ENCODE results near the gene STXBP1. TPM values are rescaled to one million over a fixed set of nuclear protein-coding genes. Genes with fewer than 3 reads are reported as not detected.

Gene STXBP1
- polyA plus RNA-seq, 1 donor from 2014 or later: 0.33 TPM

GRCh38 chr9:127714020-127714750, 102.1 kb downstream of the STXBP1 start:
- peak overlapping the region; percentile 73 to 89 (median 84) for H3K4me3 Mint-ChIP-seq
- H3K36me3 Mint-ChIP-seq: peaks cover 4% of the 10 kb centered on the region
- H3K27ac Mint-ChIP-seq: peak overlapping the region in 1 of 3 donors; percentile 7
- peaks cover 0 to 12% (median 6%) of the 10 kb centered on the region in 3 donors for H3K4me1 Mint-ChIP-seq
- H3K9me3 Mint-ChIP-seq: no peaks in the 10 kb centered on the region
- peaks cover under 1% of the 10 kb centered on the region for H3K27me3 Mint-ChIP-seq

GRCh38 chr9:127714951-127715469, 102.9 kb downstream of the STXBP1 start:
- Mint-ChIP-seq H3K9me3 (no peaks in the 10 kb centered on the region), H3K27ac (peak overlapping the region; percentile 64 to 96 (median 84)), H3K4me3 (peak overlapping the region; percentile 85 to 97 (median 96)), H3K27me3 (no peaks in the 10 kb centered on the region), H3K4me1 (peaks cover 0 to 12% (median 6%) of the 10 kb centered on the region in 3 donors), H3K36me3 (peaks cover 4% of the 10 kb centered on the region)

- Mint-ChIP-seq H3K4me3 (peak within 1 kb of the TSS; percentile 85 to 97 (median 96)), H3K4me1 (peaks cover 0 to 12% (median 6%) of the 10 kb centered on the region in 3 donors), H3K9me3 (no peaks in the 10 kb centered on the region), H3K27me3 (no peaks in the 10 kb centered on the region), H3K36me3 (no peaks in the 10 kb centered on the region), H3K27ac (peak within 1 kb of the TSS; percentile 64 to 96 (median 84))
Measured at GRCh38 chr9:127715470-127716337, 103.6 kb downstream of the STXBP1 start, which contains the start of the genes PTRH1 and TTC16. PTRH1 (minus strand) TSS chr9:127715663; CDS start chr9:127715639, 24 bp downstream. TTC16 (plus strand) TSS chr9:127716079; CDS start chr9:127716146, 67 bp downstream.

GRCh38 chr9:127716412-127716811, 104.3 kb downstream of the STXBP1 start:
- Mint-ChIP-seq H3K36me3 (no peaks in the 10 kb centered on the region), H3K27ac (peak overlapping the region in 2 of 3 donors; percentile 64 to 96), H3K4me1 (peaks cover 0 to 9% (median 6%) of the 10 kb centered on the region in 3 donors), H3K4me3 (peak overlapping the region; percentile 82 to 97 (median 91)), H3K27me3 (no peaks in the 10 kb centered on the region), H3K9me3 (no peaks in the 10 kb centered on the region)

GRCh38 chr9:127717766-127718165, 105.7 kb downstream of the STXBP1 start:
- Mint-ChIP-seq H3K27me3 (peaks cover 4% of the 10 kb centered on the region), H3K36me3 (no peaks in the 10 kb centered on the region), H3K9me3 (no peaks in the 10 kb centered on the region), H3K4me1 (peaks cover 0 to 9% (median 6%) of the 10 kb centered on the region in 3 donors), H3K27ac (no peak overlapping the region), H3K4me3 (peak overlapping the region in 2 of 4 donors; percentile 45 to 68)

- Mint-ChIP-seq H3K36me3 (no peaks in the 10 kb centered on the region), H3K4me1 (peaks cover 0 to 6% (median 4%) of the 10 kb centered on the region in 3 donors), H3K9me3 (no peaks in the 10 kb centered on the region), H3K4me3 (peak overlapping the region in 1 of 4 donors; percentile 3), H3K27me3 (peaks cover 4% of the 10 kb centered on the region), H3K27ac (peak overlapping the region in 1 of 3 donors; percentile 54)
Measured at GRCh38 chr9:127720031-127720864, 108.2 kb downstream of the STXBP1 start.

- Mint-ChIP-seq H3K4me3 (peak overlapping the region in 1 of 4 donors; percentile 23), H3K27me3 (peaks cover 4% of the 10 kb centered on the region), H3K27ac (no peak overlapping the region)
Measured at GRCh38 chr9:127720865-127721227, 108.8 kb downstream of the STXBP1 start.

GRCh38 chr9:127721391-127721821, 109.3 kb downstream of the STXBP1 start:
- no peak overlapping the region for H3K4me3 Mint-ChIP-seq
- H3K27ac Mint-ChIP-seq: no peak overlapping the region
- H3K4me1 Mint-ChIP-seq: peaks cover 0 to 1% (median 0%) of the 10 kb centered on the region in 3 donors
- no peaks in the 10 kb centered on the region for H3K9me3 Mint-ChIP-seq
- no peaks in the 10 kb centered on the region for H3K36me3 Mint-ChIP-seq
- peaks cover 4% of the 10 kb centered on the region for H3K27me3 Mint-ChIP-seq

More at GRCh38 chr9:127720865-127721227, 108.8 kb downstream of the STXBP1 start:
- Mint-ChIP-seq H3K9me3 (no peaks in the 10 kb centered on the region), H3K4me1 (peaks cover 0 to 6% (median 2%) of the 10 kb centered on the region in 3 donors), H3K36me3 (no peaks in the 10 kb centered on the region)

- Mint-ChIP-seq H3K4me3 (no peak overlapping the region), H3K9me3 (no peaks in the 10 kb centered on the region), H3K4me1 (peaks cover 0 to 1% (median 0%) of the 10 kb centered on the region in 3 donors), H3K27ac (peak overlapping the region in 1 of 3 donors; percentile 21), H3K27me3 (peaks cover 4% of the 10 kb centered on the region), H3K36me3 (no peaks in the 10 kb centered on the region)
Measured at GRCh38 chr9:127722055-127722745, 110.1 kb downstream of the STXBP1 start.

- Mint-ChIP-seq H3K9me3 (no peaks in the 10 kb centered on the region), H3K4me1 (peaks cover 0 to 1% (median 0%) of the 10 kb centered on the region in 3 donors), H3K36me3 (no peaks in the 10 kb centered on the region), H3K27me3 (peaks cover 4% of the 10 kb centered on the region), H3K27ac (no peak overlapping the region), H3K4me3 (peak overlapping the region in 1 of 4 donors; percentile 17)
Measured at GRCh38 chr9:127723013-127723412, 110.9 kb downstream of the STXBP1 start.

GRCh38 chr9:127723444-127723843, 111.4 kb downstream of the STXBP1 start:
- Mint-ChIP-seq H3K4me1 (peaks cover 0 to 1% (median 0%) of the 10 kb centered on the region in 3 donors), H3K27me3 (peaks cover 4% of the 10 kb centered on the region), H3K4me3 (peak overlapping the region in 1 of 4 donors; percentile 17), H3K36me3 (no peaks in the 10 kb centered on the region), H3K9me3 (no peaks in the 10 kb centered on the region), H3K27ac (no peak overlapping the region)

GRCh38 chr9:127724012-127724411, 111.9 kb downstream of the STXBP1 start:
- H3K4me1 Mint-ChIP-seq: peaks cover 0 to 1% (median 0%) of the 10 kb centered on the region in 3 donors
- H3K36me3 Mint-ChIP-seq: no peaks in the 10 kb centered on the region
- H3K4me3 Mint-ChIP-seq: no peak overlapping the region
- peaks cover 4% of the 10 kb centered on the region for H3K27me3 Mint-ChIP-seq
- H3K9me3 Mint-ChIP-seq: no peaks in the 10 kb centered on the region
- no peak overlapping the region for H3K27ac Mint-ChIP-seq

- Mint-ChIP-seq H3K9me3 (no peaks in the 10 kb centered on the region), H3K4me3 (peak overlapping the region in 1 of 4 donors; percentile 43), H3K36me3 (no peaks in the 10 kb centered on the region), H3K27ac (no peak overlapping the region), H3K27me3 (peaks cover 4% of the 10 kb centered on the region), H3K4me1 (no peaks in the 10 kb centered on the region)
Measured at GRCh38 chr9:127726871-127727270, 114.8 kb downstream of the STXBP1 start.

Data from IgD-negative memory B cell (primary cell).